Spinal cord (tissue), 10 donors: Measurements from ENCODE around the gene C17orf75. TPM values are rescaled to one million over a fixed set of nuclear protein-coding genes. Genes with fewer than 3 reads are reported as not detected.
"Not testable (repeated sequence)": the region's sequence is repeated elsewhere in the genome, so short reads cannot be mapped to it uniquely, and the experiment has no call there.

Source experiments
- DNase-seq, 6 donors: peaks; one replicate each; pipeline versions ENCODE4 v3.0.0 to v3.0.0-alpha.2; 2013 to 2015; ENCODE audit warnings: low spot score in 6 of 6, low read depth in 4 of 6
- H3K27ac ChIP-seq: one replicate; pipeline ENCODE4 v1.5.1; 2013; ENCODE audit warnings: low read depth, low read length, control low read depth
- H3K27me3 ChIP-seq: one replicate; pipeline ENCODE4 v1.6.1; 2013; ENCODE audit warnings: low read length; ENCODE audit not compliant: control insufficient read depth, insufficient read depth
- H3K36me3 ChIP-seq: one replicate; pipeline ENCODE4 v1.6.1; 2013; ENCODE audit warnings: low read length; ENCODE audit not compliant: control insufficient read depth, insufficient read depth
- H3K4me1 ChIP-seq: one replicate; pipeline ENCODE4 v1.6.1; 2013; ENCODE audit warnings: low read length; ENCODE audit not compliant: control insufficient read depth, insufficient read depth
- H3K4me3 ChIP-seq: one replicate; pipeline ENCODE4 v1.5.1; 2013; ENCODE audit warnings: low read depth, low read length, control low read depth
- H3K9me3 ChIP-seq: one replicate; pipeline ENCODE4 v1.6.1; 2013; ENCODE audit warnings: low read length; ENCODE audit not compliant: control insufficient read depth, insufficient read depth
- WGBS: methylation state at CpG from one replicate; pipeline ENCODE4 v1.1.5; 2013; ENCODE audit warnings: missing lambda C conversion rate; ENCODE audit not compliant: insufficient coverage; 5-methylcytosine and 5-hydroxymethylcytosine counted together
- polyA plus RNA-seq, 2 donors: library from polyadenylated mRNA; unstranded; fragments of 120-200 nt; gene quantifications; one replicate each; pipeline ENCODE4 v1.2.1, GENCODE V29; 2013; ENCODE audit not compliant: insufficient read length in 2 of 2
- total RNA-seq, 2 donors: library from RNA; depleted of rRNA in 1 of 2; stranded (reverse); fragments of 120-200 nt in 1 of 2; fragments of >200 nt in 1 of 2; gene quantifications; one replicate each; pipeline versions ENCODE4 v1.2.3 to v1.2.4, GENCODE V29; 2013 to 2014
- donor health status: healthy.

Gene C17orf75
- total and polyA plus RNA-seq, 4 donors: 34.7 to 50.8 (median 43.3) TPM

- H3K36me3 ChIP-seq: peaks cover 8% of the 10 kb centered on the region
- no peaks in the 10 kb centered on the region for H3K9me3 ChIP-seq
- H3K27ac ChIP-seq: no peak overlapping the region
- WGBS: 60% methylated on average over 1 of the region's 3 CpGs
- H3K27me3 ChIP-seq: no peaks in the 10 kb centered on the region
- peaks cover under 1% of the 10 kb centered on the region for H3K4me1 ChIP-seq
- DNase-seq: peak in 1 of 6 donors; percentile 75
- H3K4me3 ChIP-seq: no peak overlapping the region
These were observed 11.8 kb downstream of the C17orf75 start for GRCh38 chr17:32330147-32330546.

- peaks cover 8% of the 10 kb centered on the region for H3K36me3 ChIP-seq
- H3K4me1 ChIP-seq: peaks cover 21% of the 10 kb centered on the region
- no peak for DNase-seq
- H3K4me3 ChIP-seq: no peak overlapping the region
- H3K9me3 ChIP-seq: no peaks in the 10 kb centered on the region
- H3K27ac ChIP-seq: no peak overlapping the region
- WGBS: 36% methylated on average over 1 of the region's 1 CpG
- H3K27me3 ChIP-seq: no peaks in the 10 kb centered on the region
These were observed 14.1 kb downstream of the C17orf75 start for GRCh38 chr17:32327911-32328310.

- peaks cover 27% of the 10 kb centered on the region for H3K4me1 ChIP-seq
- H3K9me3 ChIP-seq: no peaks in the 10 kb centered on the region
- peak in 4 of 6 donors; percentile 70 to 97 (median 76) for DNase-seq
- 20% methylated on average over 8 of the region's 11 CpGs for WGBS
- H3K4me3 ChIP-seq: no peak overlapping the region
- H3K27me3 ChIP-seq: no peaks in the 10 kb centered on the region
- no peak overlapping the region for H3K27ac ChIP-seq
- peaks cover 22% of the 10 kb centered on the region for H3K36me3 ChIP-seq
These were observed 18.0 kb downstream of the C17orf75 start for GRCh38 chr17:32323811-32324491.

- Histone ChIP-seq H3K4me3 (no peak overlapping the region), H3K9me3 (no peaks in the 10 kb centered on the region), H3K4me1 (peaks cover 27% of the 10 kb centered on the region), H3K36me3 (peaks cover 25% of the 10 kb centered on the region), H3K27me3 (no peaks in the 10 kb centered on the region), H3K27ac (no peak overlapping the region)
- no peak for DNase-seq
- 86% methylated on average over 10 of the region's 10 CpGs for WGBS
These were observed 18.9 kb downstream of the C17orf75 start for GRCh38 chr17:32323046-32323445.

GRCh38 chr17:32320847-32321246 lies 21.1 kb downstream of the C17orf75 start:
- 94% methylated on average over 13 of the region's 15 CpGs for WGBS
- Histone ChIP-seq H3K9me3 (no peaks in the 10 kb centered on the region), H3K4me1 (peaks cover 27% of the 10 kb centered on the region), H3K4me3 (no peak overlapping the region), H3K27me3 (no peaks in the 10 kb centered on the region), H3K27ac (no peak overlapping the region), H3K36me3 (peaks cover 29% of the 10 kb centered on the region)
- DNase-seq: no peak

- H3K9me3 ChIP-seq, H3K27ac ChIP-seq, H3K27me3 ChIP-seq, DNase-seq, H3K4me3 ChIP-seq: not testable (repeated sequence)
- Histone ChIP-seq H3K4me1 (peaks cover 26% of the 10 kb centered on the region), H3K36me3 (peaks cover 30% of the 10 kb centered on the region)
- WGBS: 75% methylated on average over 2 of the region's 6 CpGs
These were observed 21.9 kb downstream of the C17orf75 start for GRCh38 chr17:32320080-32320479.

- DNase-seq: peak in 3 of 6 donors; percentile 57 to 79 (median 74)
- H3K4me3 ChIP-seq: no peak overlapping the region
- H3K4me1 ChIP-seq: peaks cover 26% of the 10 kb centered on the region
- H3K36me3 ChIP-seq: peaks cover 33% of the 10 kb centered on the region
- no peaks in the 10 kb centered on the region for H3K27me3 ChIP-seq
- 38% methylated on average over 4 of the region's 5 CpGs for WGBS
- no peak overlapping the region for H3K27ac ChIP-seq
- no peaks in the 10 kb centered on the region for H3K9me3 ChIP-seq
These were observed 22.4 kb downstream of the C17orf75 start for GRCh38 chr17:32319548-32319905.

GRCh38 chr17:32318071-32318470 lies 23.9 kb downstream of the C17orf75 start:
- Histone ChIP-seq H3K27ac (no peak overlapping the region), H3K4me1 (peaks cover 16% of the 10 kb centered on the region), H3K4me3 (no peak overlapping the region), H3K9me3 (no peaks in the 10 kb centered on the region), H3K27me3 (no peaks in the 10 kb centered on the region), H3K36me3 (peaks cover 35% of the 10 kb centered on the region)
- WGBS: 94% methylated on average over 3 of the region's 8 CpGs
- no peak for DNase-seq

- no peak overlapping the region for H3K4me3 ChIP-seq
- 69% methylated on average over 4 of the region's 4 CpGs for WGBS
- DNase-seq: no peak
- H3K36me3 ChIP-seq: peaks cover 31% of the 10 kb centered on the region
- no peak overlapping the region for H3K27ac ChIP-seq
- peaks cover 13% of the 10 kb centered on the region for H3K4me1 ChIP-seq
- H3K9me3 ChIP-seq: no peaks in the 10 kb centered on the region
- no peaks in the 10 kb centered on the region for H3K27me3 ChIP-seq
These were observed 24.6 kb downstream of the C17orf75 start for GRCh38 chr17:32317353-32317752.

- 100% methylated on average over 1 of the region's 5 CpGs for WGBS
- not testable (repeated sequence) for H3K9me3 ChIP-seq, H3K4me3 ChIP-seq, H3K27ac ChIP-seq, H3K27me3 ChIP-seq, DNase-seq
- peaks cover 17% of the 10 kb centered on the region for H3K4me1 ChIP-seq
- peaks cover 26% of the 10 kb centered on the region for H3K36me3 ChIP-seq
These were observed 25.3 kb downstream of the C17orf75 start for GRCh38 chr17:32316653-32317052.
